SU-DHL-6 (cell line): ENCODE measurements around the gene ARHGEF17.

ENCODE experiments used
- H2AFZ ChIP-seq: fragments of 200-600 bp; sonication (generic); 2 replicates; pipeline ENCODE4 v1.6.1; 2014; ENCODE audit warnings: low read depth, mild to moderate bottlenecking, moderate library complexity, mixed read lengths, antibody characterized with exemption, low read length; ENCODE audit not compliant: severe bottlenecking
- H3F3A ChIP-seq: fragments of 200-600 bp; shearing (Covaris generic); 2 replicates; pipeline ENCODE4 v1.6.0; 2016; ENCODE audit warnings: antibody characterized with exemption, mild to moderate bottlenecking; ENCODE audit not compliant: insufficient read depth
- H3K27ac ChIP-seq: fragments of 200-600 bp; sonication (generic); 2 replicates; pipeline ENCODE4 v1.5.1; 2016; ENCODE audit warnings: low read depth, mild to moderate bottlenecking, low read length, moderate library complexity, mixed read lengths
- H3K27me3 ChIP-seq: fragments of 200-600 bp; sonication (generic), shearing (Covaris generic); 2 replicates; pipeline ENCODE4 v1.6.0; 2014; ENCODE audit warnings: mild to moderate bottlenecking, low read length
- H3K36me3 ChIP-seq: fragments of 200-600 bp; sonication (generic); 2 replicates; pipeline ENCODE4 v1.6.1; 2014; ENCODE audit warnings: mild to moderate bottlenecking, low read length, mixed read lengths
- H3K4me2 ChIP-seq: fragments of 300-600, 200-600 bp; shearing (Covaris generic), sonication (generic); 2 replicates; pipeline ENCODE4 v1.6.0; 2014; ENCODE audit warnings: low read length, low read depth, mild to moderate bottlenecking; ENCODE audit not compliant: poor library complexity, severe bottlenecking
- H3K4me3 ChIP-seq: fragments of 200-600 bp; sonication (generic); 2 replicates; pipeline ENCODE4 v1.5.1; 2014; ENCODE audit warnings: antibody characterized with exemption, low read length, mild to moderate bottlenecking, mixed read lengths; ENCODE audit not compliant: insufficient read depth, poor library complexity, severe bottlenecking
- H3K79me2 ChIP-seq: fragments of 200-600 bp; sonication (generic); 2 replicates; pipeline ENCODE4 v1.6.1; 2014; ENCODE audit warnings: mild to moderate bottlenecking, low read length, moderate library complexity; ENCODE audit not compliant: insufficient read depth
- H3K9ac ChIP-seq: fragments of 200-600 bp; sonication (generic); 2 replicates; pipeline ENCODE4 v1.7.0; 2014; ENCODE audit warnings: mild to moderate bottlenecking, low read length
- H3K9me2 ChIP-seq: fragments of 200-600 bp; sonication (generic); replicated peaks from 2 replicates; pipeline ENCODE4 v1.6.1; 2014; ENCODE audit warnings: low read length; ENCODE audit not compliant: insufficient read depth
- H3K9me3 ChIP-seq: fragments of 200-600 bp; sonication (generic); 2 replicates; pipeline ENCODE4 v1.6.1; 2014; ENCODE audit warnings: low read length, mixed read lengths; ENCODE audit not compliant: insufficient read depth
- H4K20me1 ChIP-seq: fragments of 200-600 bp; sonication (generic); 2 replicates; pipeline ENCODE4 v1.6.1; 2014; ENCODE audit warnings: low read depth, mild to moderate bottlenecking, antibody characterized with exemption, low read length, moderate library complexity, mixed read lengths
- CTCF ChIP-seq: fragments of 200-600 bp; sonication (generic); IDR thresholded peaks from one replicate; pipeline ENCODE4 v1.5.1; 2017; ENCODE audit warnings: antibody characterized with exemption, mild to moderate bottlenecking, low read length, moderate library complexity; ENCODE audit not compliant: insufficient read depth, poor library complexity, severe bottlenecking
- EZH2phosphoT487 ChIP-seq: fragments of 200-600 bp; sonication (generic), shearing (Covaris generic); conservative IDR thresholded peaks from 2 replicates; pipeline ENCODE4 v1.6.1; 2018; ENCODE audit warnings: mild to moderate bottlenecking, antibody characterized with exemption, low read length, moderate library complexity, mixed read lengths

ARHGEF17 gene

GRCh38 chr11:73298233-73298632, 9.8 kb upstream of the ARHGEF17 start:
- no peak for TF ChIP-seq CTCF
- TF ChIP-seq EZH2phosphoT487 = no peak
- H3K4me2 ChIP-seq = no peak overlapping the region
- no peaks in the 10 kb centered on the region for H3K79me2 ChIP-seq
- H3K36me3 ChIP-seq = no peaks in the 10 kb centered on the region
- no peak overlapping the region for H3K27ac ChIP-seq
- no peaks in the 10 kb centered on the region for H3F3A ChIP-seq
- no peak overlapping the region for H2AFZ ChIP-seq
- H3K4me3 ChIP-seq = no peak overlapping the region
- H3K9me2 ChIP-seq = no peaks in the 10 kb centered on the region
- no peaks in the 10 kb centered on the region for H4K20me1 ChIP-seq
- no peaks in the 10 kb centered on the region for H3K9me3 ChIP-seq
- H3K27me3 ChIP-seq = no peaks in the 10 kb centered on the region
- H3K9ac ChIP-seq = no peak overlapping the region

DNA sequence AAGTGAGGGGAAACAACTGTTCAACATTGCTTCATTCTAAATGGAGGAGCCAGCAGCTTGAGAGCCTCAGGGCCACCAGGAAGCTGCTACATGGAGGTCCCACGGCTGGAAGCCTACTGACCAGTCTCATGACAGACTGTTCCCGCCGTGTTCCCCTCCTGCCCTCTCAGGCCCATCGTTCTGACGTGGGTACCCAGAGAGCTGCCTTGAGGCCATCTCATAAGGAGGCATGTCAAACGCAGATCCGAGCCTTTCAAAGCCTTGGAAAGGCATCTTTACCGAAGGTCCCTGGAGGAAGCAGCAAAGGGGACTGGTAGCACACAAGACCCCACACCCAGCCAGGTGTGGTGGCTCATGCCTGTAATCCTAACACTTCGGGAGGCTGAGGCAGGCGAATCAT, 8.3 kb upstream of the ARHGEF17 start:
- Histone ChIP-seq H3K9ac (no peak overlapping the region), H3F3A (no peaks in the 10 kb centered on the region), H3K27ac (no peak overlapping the region), H3K9me2 (no peaks in the 10 kb centered on the region), H3K9me3 (no peaks in the 10 kb centered on the region), H3K4me3 (no peak overlapping the region), H3K4me2 (no peak overlapping the region), H3K79me2 (no peaks in the 10 kb centered on the region), H3K27me3 (no peaks in the 10 kb centered on the region), H4K20me1 (no peaks in the 10 kb centered on the region), H3K36me3 (no peaks in the 10 kb centered on the region), H2AFZ (no peak overlapping the region)
- TF ChIP-seq EZH2phosphoT487 (no peak), CTCF (no peak)

DNA sequence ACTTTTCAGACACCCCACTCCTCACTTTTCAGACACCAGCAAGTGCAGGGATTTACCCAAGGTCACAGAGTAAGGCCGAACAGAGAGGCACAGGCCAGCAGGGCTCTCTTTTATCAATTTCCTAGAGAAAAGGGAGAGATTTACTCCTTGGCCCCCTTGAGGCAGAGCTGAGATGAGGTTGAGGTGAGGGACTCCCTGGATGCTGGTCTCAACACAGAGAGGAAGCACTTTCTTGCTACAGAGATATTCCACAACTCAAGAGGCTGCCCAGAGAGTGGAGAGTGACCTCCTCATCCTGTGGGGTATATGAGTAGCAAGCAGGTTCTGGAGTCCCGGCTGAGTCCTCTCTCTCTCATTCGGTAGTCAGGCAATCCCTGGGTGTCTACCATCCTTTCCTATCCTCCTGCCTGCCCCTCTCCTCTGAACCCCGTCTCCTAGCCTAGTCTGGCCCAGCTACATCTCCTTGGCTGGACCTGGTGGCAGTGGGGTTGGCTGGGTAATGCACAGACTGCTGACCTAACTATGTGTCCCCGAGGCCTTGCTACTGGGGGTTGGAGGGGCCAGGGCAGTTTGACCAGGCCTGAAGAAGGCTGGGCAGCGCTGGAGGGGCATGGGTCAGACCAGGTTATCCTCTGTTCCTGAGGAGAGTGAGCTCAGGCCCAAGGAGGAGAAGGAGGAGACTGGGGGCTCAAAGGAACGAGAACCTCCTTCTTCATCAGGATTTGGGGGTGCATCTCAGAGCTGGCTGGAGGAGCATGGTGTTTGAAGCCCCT, 1.8 kb upstream of the ARHGEF17 start:
- no peak overlapping the region for H3K4me3 ChIP-seq
- no peak overlapping the region for H3K9ac ChIP-seq
- no peaks in the 10 kb centered on the region for H3K9me3 ChIP-seq
- H3F3A ChIP-seq = no peaks in the 10 kb centered on the region
- no peaks in the 10 kb centered on the region for H3K9me2 ChIP-seq
- H3K79me2 ChIP-seq = no peaks in the 10 kb centered on the region
- no peak overlapping the region for H2AFZ ChIP-seq
- TF ChIP-seq EZH2phosphoT487 (no peak), CTCF (no peak)
- H4K20me1 ChIP-seq = no peaks in the 10 kb centered on the region
- H3K4me2 ChIP-seq = no peak overlapping the region
- no peaks in the 10 kb centered on the region for H3K36me3 ChIP-seq
- no peak overlapping the region for H3K27ac ChIP-seq
- no peaks in the 10 kb centered on the region for H3K27me3 ChIP-seq
